NT2/D1 (cell line): ENCODE measurements around the gene INPP1.

Experiments
- SUZ12 ChIP-seq: IDR thresholded peaks from 2 replicates; pipeline ENCODE4 v1.6.1; 2011; ENCODE audit not compliant: insufficient read length, insufficient read depth; ENCODE audit errors: extremely low read depth
- YY1 ChIP-seq: IDR thresholded peaks from 2 replicates; pipeline ENCODE4 v1.6.1; 2011; ENCODE audit not compliant: insufficient read length, insufficient read depth

DNA sequence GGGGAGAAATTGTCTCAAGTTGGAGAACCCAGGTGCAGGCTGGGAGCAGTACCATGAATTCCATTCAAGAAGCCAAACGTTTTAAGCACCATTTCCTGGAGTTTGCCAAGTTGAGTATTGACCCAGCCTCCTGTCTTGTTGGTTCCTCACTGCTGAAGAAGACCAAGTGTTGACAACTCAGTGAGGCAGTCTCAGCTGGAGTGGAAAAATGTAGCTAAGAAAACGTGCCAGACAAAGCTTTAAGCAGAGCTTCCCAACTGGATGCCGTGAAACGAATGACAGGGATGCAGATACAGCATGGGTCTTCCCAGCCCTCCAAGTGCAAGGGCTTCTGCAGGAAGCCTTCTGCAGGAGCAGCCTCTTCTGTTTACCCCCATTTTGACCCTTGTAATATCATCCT is 778 bp upstream of the INPP1 start:
- no peak for TF ChIP-seq YY1
- no peak for TF ChIP-seq SUZ12
